Tibial nerve (tissue), 4 donors: ENCODE data around the gene SLC24A5. TPM values are rescaled to one million over a fixed set of nuclear protein-coding genes. Genes with fewer than 3 reads are reported as not detected.
A peak's percentile ranks its signal among the peaks of the same experiment; 100 is the strongest.

ENCODE experiments used
- DNase-seq, 2 donors: peaks; one replicate each; pipeline ENCODE4 v3.0.0-alpha.2; 2019; ENCODE audit warnings: low spot score in 2 of 2
- H3K27ac ChIP-seq, 4 donors: fragments of 200-600 bp; sonication (generic) in 3 of 4; one replicate each; pipeline ENCODE4 v1.5.1; 2017 to 2019; ENCODE audit warnings: mild to moderate bottlenecking in 1 of 4
- H3K27me3 ChIP-seq, 2 donors: fragments of 200-600 bp; sonication (generic) in 1 of 2; one replicate each; pipeline versions ENCODE4 v1.5.1 to v1.6.0; 2017 to 2019
- H3K36me3 ChIP-seq, 3 donors: fragments of 200-600 bp; sonication (generic); one replicate each; pipeline ENCODE4 v1.5.1; 2018 to 2019
- H3K4me1 ChIP-seq, 4 donors: fragments of 200-600 bp; sonication (generic) in 3 of 4; one replicate each; pipeline ENCODE4 v1.5.1; 2017 to 2019
- H3K4me3 ChIP-seq, 4 donors: fragments of 200-600 bp; sonication (generic) in 3 of 4; one replicate each; pipeline ENCODE4 v1.5.1; 2017 to 2019; ENCODE audit warnings: mild to moderate bottlenecking in 1 of 4, moderate library complexity in 1 of 4
- H3K9me3 ChIP-seq, 4 donors: fragments of 200-600 bp; sonication (generic) in 3 of 4; one replicate each; pipeline ENCODE4 v1.5.1; 2017 to 2019
- EP300 ChIP-seq, 2 donors: sonication (generic); formaldehyde crosslinking; IDR thresholded peaks; one replicate each; pipeline ENCODE4 v1.6.1; 2017; ENCODE audit warnings: antibody characterized with exemption in 2 of 2, mild to moderate bottlenecking in 1 of 2
- POLR2A ChIP-seq, 2 donors: fragments of 450-650 bp; IDR thresholded peaks; one replicate each; pipeline ENCODE4 v1.6.1; 2017; ENCODE audit warnings: antibody characterized with exemption in 2 of 2, mild to moderate bottlenecking in 2 of 2, moderate library complexity in 2 of 2
- WGBS, 2 donors: methylation state at CpG; one replicate each; pipeline ENCODE4 v1.1.5; 2018; 5-methylcytosine and 5-hydroxymethylcytosine counted together
- total RNA-seq, 4 donors: library from RNA; depleted of rRNA; stranded (reverse); fragments of >200 nt; gene quantifications; one replicate each; pipeline ENCODE4 v1.1.0, GENCODE V29; 2016
- TF ChIP-seq, protein P1 (sequence below), 5 experiments: fragments of 200-600 bp in 3 of 5; fragments of 450-650 bp in 2 of 5; sonication (generic) in 3 of 5; IDR thresholded peaks; one replicate each; pipeline ENCODE4 v1.5.1; 2016 to 2019; ENCODE audit warnings: antibody characterized with exemption in 5 of 5, mild to moderate bottlenecking in 3 of 5, moderate library complexity in 2 of 5

Gene SLC24A5
- total RNA-seq, 4 donors from 2014 or later, result 0.20 to 0.84 (median 0.44) TPM; not detected in 1

DNA sequence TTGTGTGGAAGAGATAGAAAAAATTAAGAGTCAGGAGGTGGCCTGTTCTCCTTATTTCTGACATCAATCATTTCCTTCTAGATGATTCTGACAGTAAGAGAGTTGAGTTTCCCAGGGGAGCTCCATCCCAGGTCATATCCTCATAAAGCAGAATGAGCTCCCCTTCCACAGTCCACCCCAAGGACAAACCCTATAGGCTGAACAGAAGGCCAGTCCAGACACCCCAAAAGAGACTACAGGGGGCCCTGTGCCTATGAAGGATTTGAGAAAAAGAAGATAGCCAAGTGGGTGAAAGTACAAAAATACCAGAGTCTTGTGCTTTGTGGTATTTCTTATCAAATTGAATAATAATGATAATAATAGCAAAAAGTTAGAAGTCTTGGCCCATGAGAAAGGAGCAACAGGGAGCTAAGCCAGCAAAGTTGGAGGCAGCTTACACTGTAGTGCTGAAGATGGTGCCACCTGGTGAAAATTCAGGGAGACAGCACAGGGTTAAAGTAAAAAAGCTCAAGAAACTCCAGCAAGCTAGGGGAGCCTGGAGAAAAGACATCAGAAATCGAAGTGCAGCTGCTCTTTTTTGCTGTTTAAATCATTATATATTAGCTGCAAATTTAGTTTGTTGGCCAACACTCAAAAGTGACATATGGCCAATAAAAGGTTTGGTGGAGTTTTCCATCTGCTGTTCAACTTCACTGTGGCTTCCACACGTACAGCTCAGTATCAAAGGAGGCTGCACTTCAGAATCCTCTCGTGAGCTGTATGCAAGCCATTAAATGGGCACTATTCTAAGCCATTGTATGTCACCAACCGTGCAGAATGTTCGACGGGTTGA, 35.8 kb upstream of the SLC24A5 start:
- DNase-seq, result no peak
- peak overlapping the region in 1 of 4 donors; percentile 40 for H3K27ac ChIP-seq
- no peaks in the 10 kb centered on the region for H3K9me3 ChIP-seq
- TF ChIP-seq, protein P1, sequence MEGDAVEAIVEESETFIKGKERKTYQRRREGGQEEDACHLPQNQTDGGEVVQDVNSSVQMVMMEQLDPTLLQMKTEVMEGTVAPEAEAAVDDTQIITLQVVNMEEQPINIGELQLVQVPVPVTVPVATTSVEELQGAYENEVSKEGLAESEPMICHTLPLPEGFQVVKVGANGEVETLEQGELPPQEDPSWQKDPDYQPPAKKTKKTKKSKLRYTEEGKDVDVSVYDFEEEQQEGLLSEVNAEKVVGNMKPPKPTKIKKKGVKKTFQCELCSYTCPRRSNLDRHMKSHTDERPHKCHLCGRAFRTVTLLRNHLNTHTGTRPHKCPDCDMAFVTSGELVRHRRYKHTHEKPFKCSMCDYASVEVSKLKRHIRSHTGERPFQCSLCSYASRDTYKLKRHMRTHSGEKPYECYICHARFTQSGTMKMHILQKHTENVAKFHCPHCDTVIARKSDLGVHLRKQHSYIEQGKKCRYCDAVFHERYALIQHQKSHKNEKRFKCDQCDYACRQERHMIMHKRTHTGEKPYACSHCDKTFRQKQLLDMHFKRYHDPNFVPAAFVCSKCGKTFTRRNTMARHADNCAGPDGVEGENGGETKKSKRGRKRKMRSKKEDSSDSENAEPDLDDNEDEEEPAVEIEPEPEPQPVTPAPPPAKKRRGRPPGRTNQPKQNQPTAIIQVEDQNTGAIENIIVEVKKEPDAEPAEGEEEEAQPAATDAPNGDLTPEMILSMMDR (IDR thresholded peaks at IDR 0.05), result peak in 3 of 5 experiments; percentile 15 to 32 (median 26)
- TF ChIP-seq POLR2A (IDR thresholded peaks at IDR 0.05), result no peak
- peaks cover 0 to 27% (median 7%) of the 10 kb centered on the region in 4 donors for H3K4me1 ChIP-seq
- no peaks in the 10 kb centered on the region for H3K36me3 ChIP-seq
- no peaks in the 10 kb centered on the region for H3K27me3 ChIP-seq
- no peak overlapping the region for H3K4me3 ChIP-seq
- 68 to 74% methylated on average over 6 of the region's 6 CpGs for WGBS, 2 donors

DNA sequence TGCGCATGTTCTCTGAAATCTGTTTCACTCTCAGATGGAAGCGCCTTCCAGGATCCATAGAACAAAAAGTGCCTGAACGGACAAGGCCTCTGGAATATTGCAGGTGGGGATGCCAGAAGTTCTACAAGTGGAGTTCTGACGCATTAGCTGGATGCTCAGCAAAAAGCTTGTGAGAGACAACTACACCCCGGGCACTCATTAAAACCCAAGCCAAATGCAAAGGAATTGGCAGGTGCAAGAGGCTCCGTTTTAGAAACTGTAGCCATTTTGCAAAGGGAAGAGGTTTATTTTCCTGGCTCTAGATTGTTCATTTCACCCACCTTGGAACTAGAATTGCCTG, 35.2 kb upstream of the SLC24A5 start:
- no peaks in the 10 kb centered on the region for H3K27me3 ChIP-seq
- 78 to 86% methylated on average over 6 of the region's 6 CpGs for WGBS, 2 donors
- no peaks in the 10 kb centered on the region for H3K9me3 ChIP-seq
- no peak for DNase-seq
- peaks cover 0 to 33% (median 9%) of the 10 kb centered on the region in 4 donors for H3K4me1 ChIP-seq
- no peaks in the 10 kb centered on the region for H3K36me3 ChIP-seq
- no peak overlapping the region for H3K4me3 ChIP-seq
- H3K27ac ChIP-seq, result no peak overlapping the region
- TF ChIP-seq POLR2A (IDR thresholded peaks at IDR 0.05), result no peak
- TF ChIP-seq EP300 (IDR thresholded peaks at IDR 0.05), result no peak
- TF ChIP-seq, protein P1 (IDR thresholded peaks at IDR 0.05), result no peak

DNA sequence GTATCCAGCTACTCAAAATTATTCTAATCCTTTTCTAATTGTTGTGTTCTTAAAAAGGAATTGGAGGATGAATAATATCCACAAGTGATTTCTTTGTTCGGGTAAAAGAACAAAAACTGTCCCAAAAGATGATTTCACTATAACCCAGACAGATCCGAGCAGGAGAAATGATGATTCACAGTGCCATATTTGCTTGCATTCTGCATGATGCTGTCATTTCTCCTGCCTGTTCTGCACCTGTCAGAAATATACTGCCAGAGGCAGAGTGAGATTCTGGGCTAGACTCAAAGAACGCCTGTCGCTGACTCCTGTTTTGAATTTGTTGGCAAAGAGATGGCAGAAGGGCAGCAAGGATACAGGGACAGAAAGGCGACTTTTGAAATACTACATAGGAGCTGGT, 34.7 kb upstream of the SLC24A5 start:
- H3K27ac ChIP-seq, result no peak overlapping the region
- H3K36me3 ChIP-seq, result no peaks in the 10 kb centered on the region

DNA sequence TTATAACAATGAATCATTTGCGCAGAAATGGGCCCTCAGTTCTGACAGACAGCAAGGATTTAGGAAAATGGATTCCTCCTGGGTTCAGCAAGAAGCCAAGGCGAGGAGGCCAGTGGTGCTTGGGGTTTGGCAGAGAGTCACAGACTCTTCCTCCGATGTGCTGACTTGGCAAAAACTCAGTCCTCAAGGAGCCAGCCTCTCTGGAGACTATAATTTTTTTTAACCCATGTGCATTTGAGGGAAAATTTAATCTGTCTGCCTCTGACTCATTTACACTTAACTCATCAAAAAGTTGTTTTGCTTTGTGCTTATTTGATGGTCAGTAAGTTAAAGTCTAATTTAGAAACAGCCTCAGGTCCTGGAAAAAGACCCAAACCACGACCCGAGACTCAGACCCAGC, 34.2 kb upstream of the SLC24A5 start:
- no peak for TF ChIP-seq EP300 (IDR thresholded peaks at IDR 0.05)
- TF ChIP-seq, protein P1 (IDR thresholded peaks at IDR 0.05), result no peak
- no peak for TF ChIP-seq POLR2A (IDR thresholded peaks at IDR 0.05)
- no peak overlapping the region for H3K27ac ChIP-seq
- WGBS, 2 donors, result 30 to 36% methylated on average over 5 of the region's 5 CpGs
- no peak for DNase-seq
- no peak overlapping the region for H3K4me3 ChIP-seq
- no peaks in the 10 kb centered on the region for H3K9me3 ChIP-seq
- no peaks in the 10 kb centered on the region for H3K36me3 ChIP-seq
- peaks cover 0 to 33% (median 9%) of the 10 kb centered on the region in 4 donors for H3K4me1 ChIP-seq
- no peaks in the 10 kb centered on the region for H3K27me3 ChIP-seq

More for the DNA sequence above, 34.7 kb upstream of the SLC24A5 start:
- H3K27me3 ChIP-seq, result no peaks in the 10 kb centered on the region
- DNase-seq, result no peak
- peaks cover 0 to 33% (median 9%) of the 10 kb centered on the region in 4 donors for H3K4me1 ChIP-seq
- H3K4me3 ChIP-seq, result no peak overlapping the region
- WGBS, 2 donors, result 44 to 54% methylated on average over 5 of the region's 5 CpGs
- no peaks in the 10 kb centered on the region for H3K9me3 ChIP-seq
- TF ChIP-seq EP300 (IDR thresholded peaks at IDR 0.05) (no peak), POLR2A (IDR thresholded peaks at IDR 0.05) (no peak)
- TF ChIP-seq, protein P1 (IDR thresholded peaks at IDR 0.05), result no peak

DNA sequence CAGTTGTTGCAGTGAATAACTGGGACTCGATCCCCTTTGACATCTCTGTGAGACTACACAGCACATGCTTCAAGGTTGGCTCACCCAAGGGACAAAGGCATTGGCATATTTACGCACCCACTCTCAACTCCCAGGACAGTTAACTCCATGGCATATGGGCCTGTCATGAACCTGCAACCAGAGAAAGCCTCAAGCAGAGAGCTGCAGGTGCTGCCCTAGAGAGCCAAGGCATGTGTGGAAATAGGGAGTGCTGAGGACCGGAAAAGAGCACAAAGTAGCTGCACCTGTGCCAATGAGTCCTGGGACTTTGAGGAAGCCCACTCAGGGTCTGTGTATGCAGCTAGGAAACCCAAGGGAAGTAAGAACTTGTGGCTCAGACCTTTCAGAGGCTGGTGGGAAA, 32.9 kb upstream of the SLC24A5 start:
- Histone ChIP-seq H3K36me3 (no peaks in the 10 kb centered on the region), H3K27ac (no peak overlapping the region), H3K4me3 (no peak overlapping the region), H3K27me3 (no peaks in the 10 kb centered on the region), H3K4me1 (peaks cover 0 to 33% (median 9%) of the 10 kb centered on the region in 4 donors), H3K9me3 (no peaks in the 10 kb centered on the region)
- DNase-seq, result no peak
- WGBS, 2 donors, result 82 to 90% methylated on average over 3 of the region's 3 CpGs
- TF ChIP-seq, protein P1 (IDR thresholded peaks at IDR 0.05), result no peak
- no peak for TF ChIP-seq POLR2A (IDR thresholded peaks at IDR 0.05)
- no peak for TF ChIP-seq EP300 (IDR thresholded peaks at IDR 0.05)
